ENCODE data around the gene POLR2F. TPM values are rescaled to one million over a fixed set of nuclear protein-coding genes. Genes with fewer than 3 reads are reported as not detected.

POLR2F gene
- total and polyA plus RNA-seq, 9 donors: 40.3 to 101 (median 65.2) TPM

- Histone ChIP-seq H3K27me3 (no peaks in the 10 kb centered on the region), H3K36me3 (no peaks in the 10 kb centered on the region), H3K9me3 (no peaks in the 10 kb centered on the region), H3K4me1 (ENCODE audit: insufficient read depth) (no peaks in the 10 kb centered on the region), H3K27ac (no peak overlapping the region), H3K4me3 (no peak overlapping the region)
- intact Hi-C loops (cut with DNase I): no loop called here
- no peak for DNase-seq
- WGBS, 3 donors: 69 to 85% (median 78%) methylated on average over 16 of the region's 16 CpGs
- TF ChIP-seq POLR2A (IDR thresholded peaks at IDR 0.05) (no peak), CTCF (IDR thresholded peaks at IDR 0.05) (no peak), EP300 (IDR thresholded peaks at IDR 0.05) (no peak)
These were observed 46.3 kb downstream of the POLR2F start for GRCh38 chr22:37999640-38000272.

- H3K27me3 ChIP-seq: no peaks in the 10 kb centered on the region
- no peaks in the 10 kb centered on the region for H3K36me3 ChIP-seq
- TF ChIP-seq CTCF (IDR thresholded peaks at IDR 0.05): no peak
- no peak for TF ChIP-seq POLR2A (IDR thresholded peaks at IDR 0.05)
- TF ChIP-seq EP300 (IDR thresholded peaks at IDR 0.05): no peak
- H3K4me1 ChIP-seq (ENCODE audit: insufficient read depth): no peaks in the 10 kb centered on the region
- no peak for DNase-seq
- no peaks in the 10 kb centered on the region for H3K9me3 ChIP-seq
- no peak overlapping the region for H3K27ac ChIP-seq
- H3K4me3 ChIP-seq: no peak overlapping the region
- intact Hi-C loops (cut with DNase I): no loop called here
- 88 to 92% (median 91%) methylated on average over 6 of the region's 6 CpGs for WGBS, 3 donors
These were observed 52.4 kb downstream of the POLR2F start for GRCh38 chr22:38005943-38006342.

- no peaks in the 10 kb centered on the region for H3K9me3 ChIP-seq
- intact Hi-C loops (cut with DNase I): no loop called here
- no peak overlapping the region for H3K4me3 ChIP-seq
- H3K27ac ChIP-seq: no peak overlapping the region
- no peak for DNase-seq
- no peaks in the 10 kb centered on the region for H3K36me3 ChIP-seq
- 93 to 100% (median 94%) methylated on average over 3 of the region's 3 CpGs for WGBS, 3 donors
- no peaks in the 10 kb centered on the region for H3K27me3 ChIP-seq
- H3K4me1 ChIP-seq (ENCODE audit: insufficient read depth): no peaks in the 10 kb centered on the region
- no peak for TF ChIP-seq EP300 (IDR thresholded peaks at IDR 0.05)
- TF ChIP-seq POLR2A (IDR thresholded peaks at IDR 0.05): no peak
- no peak for TF ChIP-seq CTCF (IDR thresholded peaks at IDR 0.05)
These were observed 53.4 kb downstream of the POLR2F start for GRCh38 chr22:38006906-38007305.

- Histone ChIP-seq H3K9me3 (no peaks in the 10 kb centered on the region), H3K27ac (no peak overlapping the region), H3K27me3 (no peaks in the 10 kb centered on the region), H3K4me3 (no peak overlapping the region), H3K4me1 (ENCODE audit: insufficient read depth) (no peaks in the 10 kb centered on the region), H3K36me3 (no peaks in the 10 kb centered on the region)
- no peak for DNase-seq
- no peak for TF ChIP-seq POLR2A (IDR thresholded peaks at IDR 0.05)
- TF ChIP-seq EP300 (IDR thresholded peaks at IDR 0.05): no peak
- no peak for TF ChIP-seq CTCF (IDR thresholded peaks at IDR 0.05)
- WGBS, 3 donors: 86 to 93% (median 89%) methylated on average over 11 to 13 of the region's 13 CpGs
- intact Hi-C loops (cut with DNase I): no loop called here
These were observed 53.9 kb downstream of the POLR2F start for GRCh38 chr22:38007330-38007902.
